A673 (cell line): ENCODE results near the gene PSMB3. TPM values are rescaled to one million over a fixed set of nuclear protein-coding genes. Genes with fewer than 3 reads are reported as not detected.

Experiments used
- BruUV-seq: library from RNA; stranded (reverse); fragments of 400-500 nt; replicated peaks from 2 replicates; lab custom pipeline; 2021; lab: Mats Ljungman, UMichigan
- CTCF ChIA-PET: fragments of 300-600 bp; sonication (Branson Sonifier 250); formaldehyde crosslinking; loops from one replicate; lab custom pipeline; 2022; ENCODE audit warnings: antibody characterized with exemption; lab: Charles Lee
- POLR2A ChIA-PET: fragments of 300-600 bp; sonication (Branson Sonifier 250); formaldehyde crosslinking; loops from one replicate; lab custom pipeline; 2022; ENCODE audit warnings: antibody characterized with exemption; ENCODE audit not compliant: low non-redundant PET; lab: Charles Lee
- DNase-seq: peaks from one replicate; pipeline ENCODE4 v3.0.0-alpha.2; 2015; ENCODE audit warnings: low spot score
- H3K27ac ChIP-seq: fragments of 200-600 bp; sonication (generic); 2 replicates; pipeline ENCODE4 v1.5.1; 2016; ENCODE audit warnings: mixed run types, low read depth, mild to moderate bottlenecking, mixed read lengths, antibody characterized with exemption, low read length; ENCODE audit not compliant: poor library complexity, severe bottlenecking
- H3K27me3 ChIP-seq: fragments of 200-600 bp; sonication (generic); replicated peaks from 2 replicates; pipeline ENCODE4 v1.6.1; 2017; ENCODE audit warnings: mixed run types, low read depth, mild to moderate bottlenecking, mixed read lengths, antibody characterized with exemption, low read length; ENCODE audit not compliant: insufficient read depth, poor library complexity
- H3K36me3 ChIP-seq: fragments of 200-600 bp; sonication (generic); 2 replicates; pipeline ENCODE4 v1.6.1; 2016; ENCODE audit warnings: mixed run types, mild to moderate bottlenecking, mixed read lengths, antibody characterized with exemption, low read length; ENCODE audit not compliant: insufficient read depth, poor library complexity, severe bottlenecking
- H3K4me1 ChIP-seq: fragments of 200-600 bp; sonication (generic); 2 replicates; pipeline ENCODE4 v1.6.1; 2017; ENCODE audit warnings: mixed run types, mild to moderate bottlenecking, mixed read lengths, antibody characterized with exemption, low read length; ENCODE audit not compliant: insufficient read depth, poor library complexity, severe bottlenecking
- H3K4me3 ChIP-seq: fragments of 200-600 bp; sonication (generic); 2 replicates; pipeline ENCODE4 v1.5.1; 2016; ENCODE audit warnings: low read depth, mixed run types, mild to moderate bottlenecking, mixed read lengths, low read length; ENCODE audit not compliant: poor library complexity, severe bottlenecking
- H3K9me3 ChIP-seq: fragments of 200-600 bp; sonication (generic); 2 replicates; pipeline ENCODE4 v1.6.1; 2016; ENCODE audit warnings: mixed run types, low read depth, mild to moderate bottlenecking, mixed read lengths, antibody characterized with exemption, low read length; ENCODE audit not compliant: poor library complexity, severe bottlenecking
- EZH2 ChIP-seq: fragments of 200-600 bp; sonication (generic); IDR thresholded peaks from 2 replicates; pipeline ENCODE4 v1.6.1; 2017; ENCODE audit warnings: borderline replicate concordance, low read depth, mild to moderate bottlenecking, mixed read lengths, antibody characterized with exemption, low read length; ENCODE audit not compliant: poor library complexity, severe bottlenecking
- intact Hi-C: fragments of 100-400 bp; cut with micrococcal nuclease; formaldehyde crosslinking; loops from one replicate; pipeline ENCODE4 v1.10.0; 2022; ENCODE audit not compliant: unreplicated experiment
- total RNA-seq: library from RNA; stranded (reverse); gene quantifications from 2 replicates; pipeline ENCODE4 v1.2.3, GENCODE V29; 2021
- TF ChIP-seq, protein P1 (sequence below): fragments of 300-800, 200-600 bp; sonication (generic); conservative IDR thresholded peaks from 2 replicates; pipeline ENCODE4 v1.5.1; 2017; ENCODE audit warnings: low read depth, mild to moderate bottlenecking, antibody characterized with exemption, low read length, moderate library complexity, mixed read lengths

Gene PSMB3
- total RNA-seq, 1 experiment from 2014 or later, result 217 TPM

- Histone ChIP-seq H3K27me3 (no peaks in the 10 kb centered on the region), H3K36me3 (peaks cover 6% of the 10 kb centered on the region), H3K4me1 (no peaks in the 10 kb centered on the region), H3K27ac (peak overlapping the region; percentile 85), H3K9me3 (no peaks in the 10 kb centered on the region), H3K4me3 (peak overlapping the region; percentile 71)
- TF ChIP-seq, protein P1, sequence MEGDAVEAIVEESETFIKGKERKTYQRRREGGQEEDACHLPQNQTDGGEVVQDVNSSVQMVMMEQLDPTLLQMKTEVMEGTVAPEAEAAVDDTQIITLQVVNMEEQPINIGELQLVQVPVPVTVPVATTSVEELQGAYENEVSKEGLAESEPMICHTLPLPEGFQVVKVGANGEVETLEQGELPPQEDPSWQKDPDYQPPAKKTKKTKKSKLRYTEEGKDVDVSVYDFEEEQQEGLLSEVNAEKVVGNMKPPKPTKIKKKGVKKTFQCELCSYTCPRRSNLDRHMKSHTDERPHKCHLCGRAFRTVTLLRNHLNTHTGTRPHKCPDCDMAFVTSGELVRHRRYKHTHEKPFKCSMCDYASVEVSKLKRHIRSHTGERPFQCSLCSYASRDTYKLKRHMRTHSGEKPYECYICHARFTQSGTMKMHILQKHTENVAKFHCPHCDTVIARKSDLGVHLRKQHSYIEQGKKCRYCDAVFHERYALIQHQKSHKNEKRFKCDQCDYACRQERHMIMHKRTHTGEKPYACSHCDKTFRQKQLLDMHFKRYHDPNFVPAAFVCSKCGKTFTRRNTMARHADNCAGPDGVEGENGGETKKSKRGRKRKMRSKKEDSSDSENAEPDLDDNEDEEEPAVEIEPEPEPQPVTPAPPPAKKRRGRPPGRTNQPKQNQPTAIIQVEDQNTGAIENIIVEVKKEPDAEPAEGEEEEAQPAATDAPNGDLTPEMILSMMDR, result no peak
- no peak for TF ChIP-seq EZH2
- BruUV-seq, result no TSS peak
- intact Hi-C loops, result no loop called here
- ChIA-PET CTCF (interaction anchor here (0.6 kb wide), 2 partner anchors 8 to 31 kb away, joined by 3 to 7 read pairs; no protein-coding TSS in a partner anchor), POLR2A (no interaction called here)
- DNase-seq, result peak; percentile 32
Measured at GRCh38 chr17:38703742-38704605, 48.6 kb upstream of the PSMB3 start.

DNA sequence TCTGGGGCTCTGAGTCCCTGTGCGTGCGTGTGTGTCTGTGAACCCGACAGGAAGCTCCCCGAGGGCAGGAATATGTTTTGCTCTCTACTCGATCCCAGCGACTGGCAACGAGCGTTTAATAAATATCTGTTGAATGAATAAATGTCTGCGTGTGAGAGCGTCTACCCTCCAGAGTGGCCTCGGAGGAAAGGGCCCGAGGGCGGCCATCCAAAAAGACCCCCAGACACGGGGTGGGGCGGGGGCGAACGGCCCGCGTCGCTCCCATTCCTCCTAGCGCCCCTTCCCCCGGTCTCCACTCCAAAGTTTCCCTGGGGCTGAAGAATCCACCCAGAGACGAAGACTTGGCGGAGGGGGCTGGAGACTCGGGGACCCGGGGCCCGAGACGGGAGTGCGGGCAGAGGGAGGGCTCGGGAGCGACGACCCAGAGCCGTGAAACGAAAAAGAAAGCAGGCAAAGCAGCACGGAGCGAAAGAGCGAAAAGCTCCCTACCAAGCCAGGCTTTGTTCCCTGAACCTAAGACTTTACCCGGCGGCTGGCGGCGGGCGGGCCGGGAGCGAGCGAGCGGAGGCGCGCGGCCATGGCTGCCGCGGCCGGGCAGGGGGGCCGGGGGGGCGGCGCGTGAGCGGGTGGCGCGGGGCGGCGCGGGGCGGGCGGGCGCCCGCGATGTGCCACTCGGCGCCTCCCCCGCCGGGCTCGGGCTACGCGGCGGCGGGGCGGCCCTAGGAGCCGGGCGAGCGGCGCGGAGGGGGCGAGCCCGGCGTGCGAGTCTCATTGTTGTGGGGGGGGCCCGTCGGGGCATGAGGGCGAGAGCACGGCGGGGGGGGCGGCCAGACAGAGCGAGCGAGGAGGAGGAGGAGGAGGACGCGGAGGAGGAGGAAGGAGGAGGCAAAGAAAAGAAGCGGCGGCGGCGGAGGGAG is 47.7 kb upstream of the PSMB3 start, which contains the start of gene MLLT6:
Gene MLLT6 (plus strand): TSS at position 668 of the 917 bp plus-strand sequence. CDS start 360 bp downstream, outside the sequence.
- H3K4me1 ChIP-seq, result no peaks in the 10 kb centered on the region
- DNase-seq, result peak; percentile 79
- TF ChIP-seq, protein P1, result no peak
- TF ChIP-seq EZH2, result no peak
- H3K27me3 ChIP-seq, result no peaks in the 10 kb centered on the region
- H3K9me3 ChIP-seq, result no peaks in the 10 kb centered on the region
- peak within 1 kb of the TSS; percentile 71 for H3K4me3 ChIP-seq
- H3K36me3 ChIP-seq, result peaks cover 6% of the 10 kb centered on the region
- BruUV-seq, result no TSS peak
- ChIA-PET POLR2A (no interaction called here), CTCF (interaction anchor here (0.6 kb wide), 2 partner anchors 8 to 30 kb away, joined by 3 to 7 read pairs; no protein-coding TSS in a partner anchor)
- peak within 1 kb of the TSS; percentile 85 for H3K27ac ChIP-seq
- intact Hi-C loops, result no loop called here

DNA sequence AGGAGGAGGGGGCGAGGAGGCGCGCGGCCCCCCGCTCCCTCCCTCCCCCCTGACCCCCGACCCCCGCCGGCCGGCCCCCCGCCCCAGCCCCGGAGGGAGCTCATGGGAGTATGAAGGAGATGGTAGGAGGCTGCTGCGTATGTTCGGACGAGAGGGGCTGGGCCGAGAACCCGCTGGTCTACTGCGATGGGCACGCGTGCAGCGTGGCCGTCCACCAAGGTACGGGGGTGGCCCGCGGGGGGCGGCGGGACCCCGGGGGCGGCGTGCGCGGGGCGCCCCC is 47.1 kb upstream of the PSMB3 start:
- Histone ChIP-seq H3K4me3 (peak overlapping the region; percentile 71), H3K27ac (peak overlapping the region; percentile 65), H3K36me3 (peaks cover 6% of the 10 kb centered on the region), H3K27me3 (no peaks in the 10 kb centered on the region), H3K4me1 (no peaks in the 10 kb centered on the region), H3K9me3 (no peaks in the 10 kb centered on the region)
- no peak for DNase-seq
- no TSS peak for BruUV-seq
- POLR2A ChIA-PET, result interaction anchor here (0.6 kb wide), 1 partner anchor 139 kb away, joined by 4 read pairs; no protein-coding TSS in a partner anchor
- intact Hi-C loops, result no loop called here
- CTCF ChIA-PET, result no interaction called here
- TF ChIP-seq, protein P1, result no peak
- no peak for TF ChIP-seq EZH2
